Smooth muscle cell (in vitro differentiated cells): ENCODE data around the gene ATIC. TPM values are rescaled to one million over a fixed set of nuclear protein-coding genes. Genes with fewer than 3 reads are reported as not detected.

Experiments
- DNase-seq: peaks from one replicate; lab custom pipeline; 2025; ENCODE audit not compliant: unreplicated experiment; lab: John Stamatoyannopoulos, UW
- H2AFZ ChIP-seq: fragments of 200-600 bp; sonication (generic); 2 replicates; pipeline ENCODE4 v1.6.0; 2016; ENCODE audit warnings: antibody characterized with exemption, low read depth, mild to moderate bottlenecking
- H3F3A ChIP-seq: fragments of 200-600 bp; sonication (generic); 2 replicates; pipeline ENCODE4 v1.6.0; 2017; ENCODE audit warnings: antibody characterized with exemption, low read depth
- H3K27ac ChIP-seq: fragments of 200-600 bp; sonication (generic); 2 replicates; pipeline ENCODE4 v1.5.1; 2016; ENCODE audit warnings: low read depth, mild to moderate bottlenecking
- H3K27me3 ChIP-seq: fragments of 200-600 bp; sonication (generic); 2 replicates; pipeline ENCODE4 v1.6.1; 2016; ENCODE audit warnings: low read depth, mild to moderate bottlenecking
- H3K36me3 ChIP-seq: fragments of 200-600 bp; sonication (generic); 2 replicates; pipeline ENCODE4 v1.5.1; 2016; ENCODE audit warnings: low read depth
- H3K4me1 ChIP-seq: fragments of 200-600 bp; sonication (generic); 2 replicates; pipeline ENCODE4 v1.5.1; 2016; ENCODE audit warnings: low read depth
- H3K4me2 ChIP-seq: fragments of 200-600 bp; sonication (generic); 2 replicates; pipeline ENCODE4 v1.6.0; 2016; ENCODE audit warnings: mild to moderate bottlenecking
- H3K4me3 ChIP-seq: fragments of 200-600 bp; sonication (generic); 2 replicates; pipeline ENCODE4 v1.5.1; 2016; ENCODE audit warnings: mild to moderate bottlenecking
- H3K79me2 ChIP-seq: fragments of 200-600 bp; sonication (generic); 2 replicates; pipeline ENCODE4 v1.6.0; 2016; ENCODE audit warnings: low read depth, mild to moderate bottlenecking
- H3K9ac ChIP-seq: fragments of 200-600 bp; sonication (generic); 2 replicates; pipeline ENCODE4 v1.6.0; 2016; ENCODE audit warnings: low read depth
- H3K9me3 ChIP-seq: fragments of 200-600 bp; sonication (generic); replicated peaks from 2 replicates; pipeline ENCODE4 v1.5.1; 2016; ENCODE audit warnings: low read depth
- H4K20me1 ChIP-seq: fragments of 200-600 bp; sonication (generic); 2 replicates; pipeline ENCODE4 v1.6.0; 2016; ENCODE audit warnings: low read depth
- CTCF ChIP-seq: fragments of 200-600 bp; sonication (generic); IDR thresholded peaks from 2 replicates; pipeline ENCODE4 v1.5.1; 2017; ENCODE audit warnings: borderline replicate concordance, mild to moderate bottlenecking, antibody characterized with exemption; ENCODE audit not compliant: insufficient read depth, poor library complexity, severe bottlenecking
- WGBS: methylation state at CpG from one replicate; pipeline ENCODE4 v1.1.7; 2016; ENCODE audit warnings: low lambda C conversion rate; 5-methylcytosine and 5-hydroxymethylcytosine counted together
- polyA plus RNA-seq: library from polyadenylated mRNA; unstranded; fragments of >200 nt; fragmentation: Nextera tagmentation; extraction: Ambion mirVana; gene quantifications from 2 replicates; pipeline ENCODE4 v1.2.1, GENCODE V29; 2016
- total RNA-seq: library from RNA; depleted of rRNA; stranded (reverse); fragments of >200 nt; gene quantifications from 2 replicates; pipeline ENCODE4 v1.2.3, GENCODE V29; 2014

ATIC gene
- total and polyA plus RNA-seq, 2 experiments from 2014 or later, result 28.3 to 67.7 TPM

DNA sequence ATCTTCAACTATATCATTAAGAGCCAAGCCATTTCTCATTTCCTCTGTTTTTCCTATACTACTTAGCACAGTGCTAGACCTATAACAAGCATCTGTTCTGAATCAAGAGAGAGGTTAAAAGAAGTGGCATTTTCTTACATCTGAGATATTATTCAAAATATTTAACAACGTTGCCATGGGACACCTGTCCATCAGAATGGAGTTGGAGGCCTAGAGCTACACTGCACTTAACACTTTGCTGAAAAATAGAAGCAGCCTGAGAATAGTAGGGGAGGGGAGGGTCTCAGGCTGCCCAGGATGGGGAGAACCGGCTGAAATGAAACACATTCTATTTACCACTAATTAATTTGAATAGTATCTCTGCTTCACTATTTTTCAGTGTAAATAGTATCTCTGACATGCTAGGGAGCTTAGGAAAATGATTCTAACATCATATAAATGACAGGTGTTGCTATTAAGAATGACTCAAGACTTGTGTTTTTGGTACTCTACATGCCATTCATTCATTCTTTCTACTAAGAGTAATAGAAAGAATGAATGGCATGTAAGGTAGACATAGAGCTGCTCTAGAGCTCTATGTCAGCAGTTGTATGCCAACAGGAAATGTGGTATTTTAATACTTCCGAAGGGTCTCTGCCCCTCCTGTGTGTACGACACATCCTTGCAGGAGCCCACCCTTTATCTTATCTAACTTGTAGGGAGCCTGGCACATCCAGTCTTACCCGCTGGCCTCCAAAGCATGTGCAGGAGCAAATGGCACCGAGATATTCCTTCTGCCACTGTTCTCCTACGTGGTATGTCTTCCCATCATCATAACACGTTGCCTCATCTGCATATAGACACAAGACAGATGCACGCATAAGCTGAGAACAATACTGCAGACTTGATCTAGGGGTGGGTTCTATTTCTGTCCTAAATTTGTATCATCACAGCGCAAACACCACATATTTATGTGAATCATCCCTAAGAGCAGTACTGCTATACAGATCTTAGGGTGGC, 52.6 kb downstream of the ATIC start:
- no peak for DNase-seq
- H3K36me3 ChIP-seq, result peaks cover 80% of the 10 kb centered on the region
- TF ChIP-seq CTCF, result no peak
- no peak overlapping the region for H3K4me2 ChIP-seq
- no peak overlapping the region for H3K9ac ChIP-seq
- peaks cover 95% of the 10 kb centered on the region for H3F3A ChIP-seq
- peaks cover under 1% of the 10 kb centered on the region for H3K79me2 ChIP-seq
- H3K4me3 ChIP-seq, result no peak overlapping the region
- peaks cover 100% of the 10 kb centered on the region for H4K20me1 ChIP-seq
- no peak overlapping the region for H2AFZ ChIP-seq
- H3K27ac ChIP-seq, result peak overlapping the region; percentile 84
- H3K27me3 ChIP-seq, result no peaks in the 10 kb centered on the region
- no peaks in the 10 kb centered on the region for H3K4me1 ChIP-seq
- no peaks in the 10 kb centered on the region for H3K9me3 ChIP-seq
- WGBS, result 92% methylated on average over 10 of the region's 10 CpGs

DNA sequence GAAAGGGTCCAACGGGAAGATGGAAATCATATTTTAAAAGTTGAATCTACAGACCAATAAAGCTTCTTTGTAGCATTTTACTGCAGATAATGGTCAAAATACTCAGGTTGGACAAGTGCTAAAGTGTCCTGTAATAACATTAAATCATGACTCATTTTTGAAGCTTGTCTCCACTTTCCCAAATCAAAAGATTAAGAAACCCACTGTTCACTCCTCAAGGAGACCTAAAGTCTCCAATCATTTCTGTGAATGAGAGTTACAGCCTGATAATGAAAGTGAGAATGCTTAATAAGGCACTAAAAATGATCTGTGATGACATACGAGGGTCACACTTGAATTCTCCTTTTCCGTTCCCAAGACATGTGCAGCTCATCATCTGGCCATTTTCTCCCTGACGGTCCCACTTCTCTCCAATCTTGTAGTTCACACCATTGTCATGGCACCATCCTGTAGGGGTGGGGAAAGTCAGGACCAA, 53.4 kb downstream of the ATIC start:
- no peaks in the 10 kb centered on the region for H3K4me1 ChIP-seq
- no peaks in the 10 kb centered on the region for H3K27me3 ChIP-seq
- no peak overlapping the region for H3K4me2 ChIP-seq
- no peaks in the 10 kb centered on the region for H3K9me3 ChIP-seq
- no peak for TF ChIP-seq CTCF
- H4K20me1 ChIP-seq, result peaks cover 100% of the 10 kb centered on the region
- H3K27ac ChIP-seq, result peak overlapping the region; percentile 84
- H3K79me2 ChIP-seq, result peaks cover 6% of the 10 kb centered on the region
- H3F3A ChIP-seq, result peaks cover 97% of the 10 kb centered on the region
- H3K9ac ChIP-seq, result no peak overlapping the region
- no peak overlapping the region for H2AFZ ChIP-seq
- peaks cover 86% of the 10 kb centered on the region for H3K36me3 ChIP-seq
- no peak for DNase-seq
- H3K4me3 ChIP-seq, result no peak overlapping the region
- 92% methylated on average over 4 of the region's 4 CpGs for whole genome bisulfite sequencing

DNA sequence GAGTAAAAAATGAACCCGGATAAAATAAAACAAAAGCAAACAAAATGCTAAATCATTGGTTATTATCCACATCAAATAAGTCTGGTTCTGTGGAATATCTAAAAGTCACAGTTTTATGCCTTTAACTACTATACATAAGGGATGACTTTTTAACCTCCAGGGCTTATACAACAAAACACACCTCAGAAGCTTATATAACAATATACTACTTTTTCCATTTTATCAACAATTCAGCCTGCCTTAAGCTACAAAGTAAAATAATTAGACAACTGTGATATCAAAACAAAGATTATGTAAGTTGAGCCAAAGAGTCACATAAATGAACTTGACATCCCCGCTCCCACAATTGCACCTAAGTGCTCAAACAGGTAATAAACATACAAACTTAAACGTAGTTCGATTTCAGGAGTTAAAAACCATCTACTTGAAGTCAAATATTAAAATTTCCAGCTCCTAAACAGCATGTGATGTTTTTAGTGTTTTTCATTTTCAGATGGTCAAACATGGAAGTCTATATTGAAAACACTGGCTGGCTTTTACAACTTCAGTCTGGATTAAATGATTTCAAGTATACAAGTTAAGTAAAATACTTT, 54.7 kb downstream of the ATIC start:
- Histone ChIP-seq H3K4me1 (no peaks in the 10 kb centered on the region), H3K27ac (peak overlapping the region; percentile 84), H2AFZ (no peak overlapping the region), H3K36me3 (peaks cover 81% of the 10 kb centered on the region), H4K20me1 (peaks cover 100% of the 10 kb centered on the region), H3F3A (peaks cover 94% of the 10 kb centered on the region), H3K4me2 (no peak overlapping the region), H3K79me2 (peaks cover 6% of the 10 kb centered on the region), H3K9ac (no peak overlapping the region), H3K27me3 (no peaks in the 10 kb centered on the region), H3K4me3 (no peak overlapping the region), H3K9me3 (no peaks in the 10 kb centered on the region)
- TF ChIP-seq CTCF, result no peak
- 96% methylated on average over 4 of the region's 4 CpGs for WGBS
- DNase-seq, result no peak
